Measurements from ENCODE around the gene HOXC5. TPM values are rescaled to one million over a fixed set of nuclear protein-coding genes. Genes with fewer than 3 reads are reported as not detected.

The HOXC5 gene
- total RNA-seq, 1 donor from 2014 or later = not detected

DNA sequence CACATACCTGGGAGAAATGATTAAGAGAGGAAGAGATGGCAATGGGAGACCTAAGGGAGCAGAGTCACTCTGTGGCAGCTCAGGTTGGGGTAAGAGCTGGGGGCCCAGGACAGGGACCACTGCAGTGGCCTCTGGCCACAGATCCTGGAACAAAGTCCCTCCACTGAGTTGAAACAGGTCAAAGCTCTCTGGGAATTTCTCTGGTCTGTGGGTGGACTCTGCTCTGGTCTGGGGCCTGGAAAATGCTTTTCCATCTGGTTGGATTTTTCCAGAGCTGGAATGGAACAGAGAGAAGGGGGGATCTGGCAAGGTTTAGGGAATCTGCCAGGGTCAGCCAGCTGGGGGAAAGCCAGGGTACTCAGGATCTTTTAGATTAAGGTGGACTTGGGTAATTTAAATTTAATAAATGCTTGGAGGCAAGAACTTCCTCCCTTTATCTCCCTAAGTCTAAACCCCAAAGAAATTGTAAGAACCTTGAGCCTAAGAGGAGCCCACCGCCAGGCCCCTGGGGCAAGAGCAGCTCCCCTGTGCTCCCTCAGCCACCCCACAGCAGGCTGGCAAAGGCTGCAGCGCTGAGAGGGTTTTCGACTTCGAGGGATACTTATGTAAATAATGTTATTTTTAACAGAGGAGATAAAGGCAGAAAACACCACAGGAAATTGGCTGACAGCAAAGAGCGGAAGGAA, 44.2 kb upstream of the HOXC5 start:
- no peaks in the 10 kb centered on the region for H3K36me3 Mint-ChIP-seq (ENCODE audit: low read depth)
- CTCF ChIA-PET = interaction anchor here (1.1 to 3.5 kb wide), 2 partner anchors 17 to 49 kb away, joined by 3 to 13 read pairs; no protein-coding TSS in a partner anchor
- ATAC-seq (ENCODE audit: low read depth) (no peak), DNase-seq (no peak)
- H3K4me1 Mint-ChIP-seq = peaks cover 28% of the 10 kb centered on the region
- TF ChIP-seq, protein P1, sequence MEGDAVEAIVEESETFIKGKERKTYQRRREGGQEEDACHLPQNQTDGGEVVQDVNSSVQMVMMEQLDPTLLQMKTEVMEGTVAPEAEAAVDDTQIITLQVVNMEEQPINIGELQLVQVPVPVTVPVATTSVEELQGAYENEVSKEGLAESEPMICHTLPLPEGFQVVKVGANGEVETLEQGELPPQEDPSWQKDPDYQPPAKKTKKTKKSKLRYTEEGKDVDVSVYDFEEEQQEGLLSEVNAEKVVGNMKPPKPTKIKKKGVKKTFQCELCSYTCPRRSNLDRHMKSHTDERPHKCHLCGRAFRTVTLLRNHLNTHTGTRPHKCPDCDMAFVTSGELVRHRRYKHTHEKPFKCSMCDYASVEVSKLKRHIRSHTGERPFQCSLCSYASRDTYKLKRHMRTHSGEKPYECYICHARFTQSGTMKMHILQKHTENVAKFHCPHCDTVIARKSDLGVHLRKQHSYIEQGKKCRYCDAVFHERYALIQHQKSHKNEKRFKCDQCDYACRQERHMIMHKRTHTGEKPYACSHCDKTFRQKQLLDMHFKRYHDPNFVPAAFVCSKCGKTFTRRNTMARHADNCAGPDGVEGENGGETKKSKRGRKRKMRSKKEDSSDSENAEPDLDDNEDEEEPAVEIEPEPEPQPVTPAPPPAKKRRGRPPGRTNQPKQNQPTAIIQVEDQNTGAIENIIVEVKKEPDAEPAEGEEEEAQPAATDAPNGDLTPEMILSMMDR (IDR thresholded peaks at IDR 0.05) = no peak
- H3K27me3 Mint-ChIP-seq = peaks cover 85% of the 10 kb centered on the region
- no peak overlapping the region for H3K4me3 Mint-ChIP-seq
- intact Hi-C loops (cut with micrococcal nuclease) = loop anchor here (5.0 kb wide), 1 partner anchor 196 kb away; no protein-coding TSS in a partner anchor
- peak overlapping the region; percentile 18 for H3K27ac Mint-ChIP-seq
- POLR2A ChIA-PET = no interaction called here
- no peaks in the 10 kb centered on the region for H3K9me3 Mint-ChIP-seq

DNA sequence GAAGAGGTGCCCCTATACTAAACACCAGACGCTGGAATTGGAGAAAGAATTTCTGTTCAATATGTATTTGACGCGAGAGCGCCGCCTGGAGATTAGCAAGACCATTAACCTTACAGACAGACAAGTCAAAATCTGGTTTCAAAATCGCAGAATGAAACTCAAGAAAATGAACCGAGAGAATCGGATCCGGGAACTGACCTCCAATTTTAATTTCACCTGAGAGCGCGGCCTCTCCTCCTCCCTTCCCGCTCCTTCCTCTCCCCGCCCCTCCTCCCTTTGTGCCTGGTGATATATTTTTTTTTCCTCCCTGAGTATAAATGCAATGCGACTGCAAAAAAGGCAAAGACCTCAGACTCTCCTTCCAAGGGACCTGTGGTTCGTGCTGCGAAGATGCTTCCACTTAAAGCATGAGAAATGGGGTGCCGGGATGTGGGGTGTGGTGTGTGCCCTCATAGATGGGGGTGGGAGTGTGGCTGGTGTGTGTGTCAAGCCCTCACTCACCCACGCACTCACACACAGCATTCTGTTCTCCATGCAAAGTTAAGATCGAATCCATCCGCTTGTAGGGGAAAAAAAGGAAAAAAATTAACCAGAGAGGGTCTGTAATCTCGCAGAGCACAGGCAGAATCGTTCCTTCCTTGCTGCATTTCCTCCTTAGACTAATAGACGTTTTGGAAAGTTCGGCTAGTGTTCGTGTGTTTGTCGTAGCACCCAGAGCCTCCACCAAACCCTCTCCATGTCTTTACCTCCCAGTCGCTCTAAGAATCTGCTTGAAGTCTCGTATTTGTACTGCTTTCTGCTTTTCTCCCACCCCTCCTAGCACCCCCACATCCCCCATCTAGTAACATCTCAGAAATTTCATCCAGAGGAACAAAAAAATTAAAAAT, 43.4 kb upstream of the HOXC5 start:
- CTCF ChIA-PET = no interaction called here
- TF ChIP-seq, protein P1 (IDR thresholded peaks at IDR 0.05) = no peak
- Mint-ChIP-seq H3K4me1 (peaks cover 30% of the 10 kb centered on the region), H3K27ac (no peak overlapping the region), H3K36me3 (ENCODE audit: low read depth) (no peaks in the 10 kb centered on the region), H3K27me3 (peaks cover 87% of the 10 kb centered on the region), H3K4me3 (no peak overlapping the region), H3K9me3 (peaks cover 2% of the 10 kb centered on the region)
- intact Hi-C loops (cut with micrococcal nuclease) = loop anchor here (5.0 kb wide), 1 partner anchor 197 kb away; no protein-coding TSS in a partner anchor
- POLR2A ChIA-PET = no interaction called here
- ATAC-seq (ENCODE audit: low read depth) (no peak), DNase-seq (no peak)

DNA sequence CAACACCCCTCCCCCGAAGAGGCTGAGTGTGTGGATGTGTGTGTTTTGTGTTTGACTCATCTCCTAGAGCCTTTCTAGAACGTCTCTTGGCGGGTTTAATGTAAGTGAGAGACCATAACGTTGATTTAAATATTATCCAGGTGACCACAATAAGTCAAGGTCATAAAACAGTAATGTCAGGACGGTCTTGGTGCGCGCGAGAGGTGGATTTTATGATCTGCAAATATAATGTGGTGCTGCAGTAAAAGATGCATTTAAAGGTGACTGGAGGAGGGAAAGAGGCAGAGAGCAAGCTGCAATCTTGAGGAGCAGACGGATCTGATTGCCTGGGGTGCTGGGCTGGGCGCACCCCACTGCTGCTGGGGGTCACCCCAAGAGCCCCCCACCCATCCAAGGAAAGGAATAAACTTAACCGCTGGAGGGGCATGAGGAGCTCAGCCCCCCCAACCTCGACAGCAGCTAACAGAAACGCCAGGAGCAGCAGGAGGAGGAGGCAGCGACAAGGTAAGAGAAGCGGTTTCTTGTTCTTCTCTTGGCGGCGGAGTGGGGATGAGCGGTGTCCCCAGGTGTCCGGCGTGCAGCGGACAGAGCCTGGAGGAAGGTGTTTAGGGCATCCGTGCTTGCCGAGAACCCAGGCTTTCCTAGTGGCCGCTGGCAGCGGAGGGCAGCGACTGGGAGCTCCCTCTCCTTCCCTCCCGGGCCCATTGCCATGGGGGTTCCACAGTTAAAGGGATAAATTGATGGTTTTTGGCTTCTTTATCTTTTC, 42.4 kb upstream of the HOXC5 start:
- intact Hi-C loops (cut with micrococcal nuclease) = no loop called here
- Mint-ChIP-seq H3K27ac (no peak overlapping the region), H3K4me3 (no peak overlapping the region), H3K27me3 (peaks cover 85% of the 10 kb centered on the region), H3K4me1 (peaks cover 33% of the 10 kb centered on the region), H3K36me3 (ENCODE audit: low read depth) (no peaks in the 10 kb centered on the region), H3K9me3 (peaks cover 2% of the 10 kb centered on the region)
- TF ChIP-seq, protein P1 (IDR thresholded peaks at IDR 0.05) = no peak
- ChIA-PET POLR2A (interaction anchor here (0.5 to 0.6 kb wide), 2 partner anchors 33 to 42 kb away, joined by 3 read pairs; no protein-coding TSS in a partner anchor), CTCF (interaction anchor here (1.0 kb wide), 1 partner anchor 15 kb away, joined by 3 read pairs; no protein-coding TSS in a partner anchor)
- DNase-seq (no peak), ATAC-seq (ENCODE audit: low read depth) (no peak)

DNA sequence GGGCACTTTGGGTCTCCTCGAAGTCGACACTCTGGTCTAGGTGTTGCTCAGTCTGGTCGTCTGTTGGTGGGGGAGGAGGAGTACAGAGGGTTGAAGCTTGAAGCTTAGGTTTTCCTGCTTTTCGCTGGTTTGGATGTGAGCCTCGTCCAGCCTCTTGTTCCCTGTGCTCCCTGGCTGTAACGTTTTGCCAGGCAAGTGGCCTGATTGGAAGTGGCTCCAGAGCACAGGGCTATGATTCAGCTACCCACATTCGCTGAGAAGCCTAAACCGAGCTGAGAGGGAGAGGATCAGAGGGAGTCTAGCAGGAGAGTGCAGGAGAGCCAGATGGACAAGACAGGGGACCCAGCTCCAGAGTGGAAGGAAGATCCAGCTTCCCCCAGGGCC, 41.8 kb upstream of the HOXC5 start:
- intact Hi-C loops (cut with micrococcal nuclease) = no loop called here
- CTCF ChIA-PET = interaction anchor here (1.0 kb wide), 1 partner anchor 15 kb away, joined by 3 read pairs; no protein-coding TSS in a partner anchor
- POLR2A ChIA-PET = interaction anchor here (0.5 to 0.6 kb wide), 2 partner anchors 33 to 43 kb away, joined by 3 read pairs; no protein-coding TSS in a partner anchor

More for the DNA sequence above, 41.8 kb upstream of the HOXC5 start:
- ATAC-seq (ENCODE audit: low read depth) (no peak), DNase-seq (no peak)
- Mint-ChIP-seq H3K27me3 (peaks cover 86% of the 10 kb centered on the region), H3K4me3 (no peak overlapping the region), H3K36me3 (ENCODE audit: low read depth) (peaks cover 1% of the 10 kb centered on the region), H3K4me1 (peaks cover 36% of the 10 kb centered on the region), H3K27ac (no peak overlapping the region), H3K9me3 (peaks cover 2% of the 10 kb centered on the region)
- TF ChIP-seq, protein P1 (IDR thresholded peaks at IDR 0.05) = no peak
